LNCaP clone FGC (cell line): Measurements from ENCODE around the gene CLSTN3.

Experiments used
- DNase-seq: peaks from one replicate; pipeline ENCODE4 v3.0.0-alpha.2; 2011; ENCODE audit warnings: low read depth
- H3K4me3 ChIP-seq: 2 replicates; pipeline ENCODE4 v1.5.1; 2011; ENCODE audit warnings: mild to moderate bottlenecking, low read depth, low read length, control low read depth
- TF ChIP-seq, protein P1 (sequence below): IDR thresholded peaks from 2 replicates; pipeline ENCODE4 v1.5.1; 2012; ENCODE audit warnings: mild to moderate bottlenecking; ENCODE audit not compliant: control insufficient read depth, insufficient read depth; ENCODE audit errors: extremely low read depth

CLSTN3 gene

GRCh38 chr12:7142056-7142644 is 12.0 kb downstream of the CLSTN3 start:
- no peak for DNase-seq
- TF ChIP-seq, protein P1, sequence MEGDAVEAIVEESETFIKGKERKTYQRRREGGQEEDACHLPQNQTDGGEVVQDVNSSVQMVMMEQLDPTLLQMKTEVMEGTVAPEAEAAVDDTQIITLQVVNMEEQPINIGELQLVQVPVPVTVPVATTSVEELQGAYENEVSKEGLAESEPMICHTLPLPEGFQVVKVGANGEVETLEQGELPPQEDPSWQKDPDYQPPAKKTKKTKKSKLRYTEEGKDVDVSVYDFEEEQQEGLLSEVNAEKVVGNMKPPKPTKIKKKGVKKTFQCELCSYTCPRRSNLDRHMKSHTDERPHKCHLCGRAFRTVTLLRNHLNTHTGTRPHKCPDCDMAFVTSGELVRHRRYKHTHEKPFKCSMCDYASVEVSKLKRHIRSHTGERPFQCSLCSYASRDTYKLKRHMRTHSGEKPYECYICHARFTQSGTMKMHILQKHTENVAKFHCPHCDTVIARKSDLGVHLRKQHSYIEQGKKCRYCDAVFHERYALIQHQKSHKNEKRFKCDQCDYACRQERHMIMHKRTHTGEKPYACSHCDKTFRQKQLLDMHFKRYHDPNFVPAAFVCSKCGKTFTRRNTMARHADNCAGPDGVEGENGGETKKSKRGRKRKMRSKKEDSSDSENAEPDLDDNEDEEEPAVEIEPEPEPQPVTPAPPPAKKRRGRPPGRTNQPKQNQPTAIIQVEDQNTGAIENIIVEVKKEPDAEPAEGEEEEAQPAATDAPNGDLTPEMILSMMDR: peak; percentile 76

GRCh38 chr12:7142809-7143465 is 12.8 kb downstream of the CLSTN3 start:
- TF ChIP-seq, protein P1: no peak
- no peak overlapping the region for H3K4me3 ChIP-seq

More at GRCh38 chr12:7142056-7142644, 12.0 kb downstream of the CLSTN3 start:
- no peak overlapping the region for H3K4me3 ChIP-seq

GRCh38 chr12:7143564-7143963 is 13.4 kb downstream of the CLSTN3 start:
- TF ChIP-seq, protein P1: no peak
- no peak overlapping the region for H3K4me3 ChIP-seq
- no peak for DNase-seq

More at GRCh38 chr12:7142809-7143465, 12.8 kb downstream of the CLSTN3 start:
- DNase-seq: no peak

DNA sequence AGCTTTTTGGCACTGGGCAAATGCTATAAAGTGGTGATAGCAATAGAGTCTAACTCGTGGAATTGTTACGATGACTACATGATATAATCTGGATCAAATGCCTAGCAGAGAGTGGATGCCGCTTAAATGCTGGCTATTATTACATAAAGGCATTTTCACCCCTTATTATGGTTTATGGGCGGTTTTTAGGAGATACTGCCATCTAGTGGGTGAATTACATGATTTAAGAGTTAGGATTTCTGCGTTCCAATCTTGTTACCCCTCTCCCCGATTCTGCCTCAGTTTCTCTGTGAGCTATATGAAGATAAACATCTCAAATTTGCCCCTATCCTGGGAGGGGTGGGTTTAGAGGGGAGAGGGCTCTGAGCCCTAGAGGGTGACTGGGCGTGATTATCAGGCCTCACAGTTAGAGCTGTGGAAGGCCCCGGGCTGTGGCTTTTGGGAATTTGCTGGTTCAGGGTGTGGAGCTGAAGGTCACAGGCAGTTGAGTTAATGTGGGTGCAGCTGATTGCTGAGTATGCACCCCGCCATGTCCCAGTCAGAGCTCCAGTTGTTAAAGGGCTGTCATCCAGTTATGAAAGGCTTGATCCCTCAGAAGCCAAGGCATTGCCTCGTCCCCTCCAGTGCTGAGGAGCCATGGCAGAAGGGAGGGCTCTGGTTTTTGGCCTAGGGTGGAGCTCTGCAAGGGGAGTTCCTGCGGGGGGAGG is 14.4 kb downstream of the CLSTN3 start:
- no peak for DNase-seq
- TF ChIP-seq, protein P1: peak; percentile 41

GRCh38 chr12:7145671-7146070 is 15.5 kb downstream of the CLSTN3 start:
- no peak for DNase-seq
- H3K4me3 ChIP-seq: no peak overlapping the region
- TF ChIP-seq, protein P1: no peak

More for the DNA sequence above, 14.4 kb downstream of the CLSTN3 start:
- H3K4me3 ChIP-seq: no peak overlapping the region

DNA sequence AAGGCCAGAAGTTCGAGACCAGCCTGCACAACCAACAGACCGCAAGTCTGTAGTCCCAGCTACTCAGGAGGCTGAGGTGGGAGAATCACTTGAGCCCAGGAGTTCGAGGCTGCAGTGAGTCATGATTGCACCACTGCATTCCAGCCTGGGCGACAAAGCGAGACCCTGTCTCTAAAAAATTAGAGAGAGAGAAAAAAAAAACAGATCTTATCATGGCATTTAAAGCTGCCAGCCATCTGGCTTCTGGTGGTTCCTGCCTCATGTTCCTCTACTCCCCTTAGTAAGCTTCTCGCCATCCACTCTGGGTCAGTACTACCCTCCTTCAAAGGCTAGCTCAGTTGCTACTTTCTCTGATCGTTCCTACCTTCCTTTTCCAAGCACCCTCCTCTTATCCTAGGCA is 16.1 kb downstream of the CLSTN3 start:
- no peak overlapping the region for H3K4me3 ChIP-seq
- no peak for DNase-seq
- TF ChIP-seq, protein P1: no peak
